Hematopoietic multipotent progenitor cell treated with erythropoietin and hydrocortisone succinate and interleukin-3 and kit ligand, for 8 days (in vitro differentiated cells): ENCODE results near the gene RBP3.

Experiments
- DNase-seq: peaks from one replicate; pipeline ENCODE4 v3.0.0-alpha.2; 2015

The RBP3 gene

DNA sequence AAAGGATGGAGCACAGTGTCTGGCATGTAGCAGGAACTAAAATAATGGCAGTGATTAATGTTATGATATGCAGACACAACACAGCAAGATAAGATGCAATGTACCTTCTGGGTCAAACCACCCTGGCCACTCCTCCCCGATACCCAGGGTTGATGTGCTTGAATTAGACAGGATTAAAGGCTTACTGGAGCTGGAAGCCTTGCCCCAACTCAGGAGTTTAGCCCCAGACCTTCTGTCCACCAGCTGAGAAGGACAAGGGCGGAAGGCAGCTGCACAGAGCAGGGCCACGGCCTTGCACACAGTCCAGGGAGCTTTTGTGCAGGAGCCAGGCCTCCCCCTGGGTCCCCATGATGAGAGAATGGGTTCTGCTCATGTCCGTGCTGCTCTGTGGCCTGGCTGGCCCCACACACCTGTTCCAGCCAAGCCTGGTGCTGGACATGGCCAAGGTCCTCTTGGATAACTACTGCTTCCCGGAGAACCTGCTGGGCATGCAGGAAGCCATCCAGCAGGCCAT lies at the start of gene RBP3:
Gene RBP3 (plus strand): TSS at position 226 of the 514 bp plus-strand sequence. CDS start 122 bp downstream, at position 348.
- DNase-seq, result no peak

DNA sequence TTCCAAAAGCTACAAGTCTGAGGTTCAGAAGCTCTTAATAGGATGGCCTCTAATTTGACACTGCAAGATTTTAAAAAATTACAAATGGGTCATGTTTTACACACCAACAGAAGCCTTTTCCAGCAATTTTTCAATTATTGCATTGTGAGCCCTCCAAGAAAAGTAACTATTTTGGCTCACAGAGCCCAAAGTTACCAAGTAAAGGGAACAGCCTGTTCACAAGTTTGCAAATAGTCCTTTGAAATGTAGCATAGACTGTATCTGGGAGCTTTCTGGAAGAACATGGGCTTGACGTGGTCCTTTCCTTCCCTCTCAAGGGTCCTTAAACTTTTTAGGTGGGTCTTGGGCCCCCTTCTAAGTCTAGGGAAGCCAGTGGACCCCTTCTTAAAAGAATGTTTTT lies 49.4 kb upstream of the RBP3 start:
- DNase-seq, result no peak

- DNase-seq, result no peak
These were observed 48.3 kb upstream of the RBP3 start, which contains the start of gene GDF10 for GRCh38 chr10:47299611-47300428. TSS of gene GDF10 (plus strand) at chr10:47300197. CDS start at chr10:47300652, 455 bp downstream.

- no peak for DNase-seq
These were observed 47.7 kb upstream of the RBP3 start for GRCh38 chr10:47300429-47300931.

- DNase-seq, result no peak
These were observed 46.3 kb upstream of the RBP3 start for GRCh38 chr10:47301833-47302232.

DNA sequence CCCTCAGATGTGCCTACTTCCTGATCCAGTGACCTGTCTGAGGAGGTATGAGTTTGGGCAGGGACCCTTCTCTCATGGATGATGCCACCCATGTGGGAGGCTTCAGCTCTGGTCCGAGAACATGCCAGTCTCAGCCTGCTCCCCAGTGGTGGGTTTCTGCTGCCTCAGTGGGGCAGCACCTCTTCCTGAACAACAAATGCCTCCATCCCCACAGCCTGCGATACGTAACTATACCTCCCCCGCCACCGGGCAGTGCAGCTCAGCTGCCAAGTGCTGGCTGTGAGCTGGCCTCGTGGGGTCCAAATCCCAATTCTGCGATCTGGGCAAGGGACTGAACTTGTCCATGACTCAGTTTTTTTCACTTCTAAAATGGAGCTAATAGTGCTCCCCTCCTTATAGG lies 45.1 kb upstream of the RBP3 start:
- no peak for DNase-seq

DNA sequence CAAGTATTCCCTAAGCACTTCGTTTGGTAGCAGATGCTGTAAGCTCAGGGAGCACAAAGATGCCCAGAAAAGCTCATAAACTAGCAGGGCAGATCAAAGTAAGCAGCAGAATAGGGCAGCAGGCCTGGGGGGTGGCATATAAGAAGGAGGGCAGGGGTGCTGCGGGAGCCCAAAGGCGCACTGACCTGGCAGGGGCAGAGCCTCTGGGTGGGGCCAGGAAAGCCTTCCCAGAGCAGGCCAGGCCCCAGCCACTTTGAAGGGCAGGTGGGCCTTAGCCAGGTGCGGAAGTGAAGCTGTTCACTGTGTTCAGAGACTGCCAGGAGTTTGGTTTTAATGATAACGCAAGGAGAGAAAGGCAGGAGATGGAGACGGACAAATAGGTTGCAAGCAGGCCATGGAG lies 44.3 kb upstream of the RBP3 start:
- no peak for DNase-seq

GRCh38 chr10:47305566-47305965 lies 42.6 kb upstream of the RBP3 start:
- DNase-seq, result no peak

DNA sequence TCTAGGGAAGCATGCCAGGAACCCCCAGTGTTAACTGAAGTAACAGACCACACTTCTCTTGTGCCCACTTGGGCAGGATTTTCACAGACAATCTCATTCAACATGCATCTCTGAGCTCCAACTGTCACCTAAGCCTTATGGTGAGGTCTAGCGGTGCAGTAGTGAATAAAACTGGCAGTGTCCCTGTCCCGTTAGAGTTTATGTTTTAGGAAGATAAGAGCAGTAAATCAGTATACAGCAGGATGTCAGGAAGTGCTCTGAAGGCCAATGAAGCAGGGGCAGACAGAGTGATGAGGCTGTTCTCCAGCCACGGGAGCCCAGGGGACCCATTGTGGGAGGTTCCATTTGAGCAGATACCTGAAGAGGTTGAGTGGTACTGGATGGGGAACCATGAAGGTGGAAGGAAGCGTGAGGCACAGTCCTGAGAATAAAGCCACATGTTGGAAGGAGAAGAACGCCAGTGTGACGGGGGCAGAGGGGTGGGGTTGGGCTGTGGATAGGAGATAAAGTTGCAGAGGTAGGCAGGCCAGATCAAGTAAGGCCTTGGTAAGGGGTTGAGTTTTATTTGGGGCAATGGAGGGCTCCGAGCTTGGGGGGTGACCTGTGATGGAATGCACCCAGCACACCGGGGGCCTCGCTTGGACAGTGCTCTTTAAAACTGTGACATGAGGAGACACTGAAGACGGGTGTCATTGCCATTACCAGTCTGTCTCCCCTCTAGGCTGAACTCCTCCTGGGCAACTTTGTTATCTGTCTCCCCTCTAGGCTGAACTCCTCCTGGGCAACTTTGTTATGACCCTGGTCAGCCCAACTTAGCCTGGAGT lies 41.6 kb upstream of the RBP3 start:
- peak; percentile 91 for DNase-seq

DNA sequence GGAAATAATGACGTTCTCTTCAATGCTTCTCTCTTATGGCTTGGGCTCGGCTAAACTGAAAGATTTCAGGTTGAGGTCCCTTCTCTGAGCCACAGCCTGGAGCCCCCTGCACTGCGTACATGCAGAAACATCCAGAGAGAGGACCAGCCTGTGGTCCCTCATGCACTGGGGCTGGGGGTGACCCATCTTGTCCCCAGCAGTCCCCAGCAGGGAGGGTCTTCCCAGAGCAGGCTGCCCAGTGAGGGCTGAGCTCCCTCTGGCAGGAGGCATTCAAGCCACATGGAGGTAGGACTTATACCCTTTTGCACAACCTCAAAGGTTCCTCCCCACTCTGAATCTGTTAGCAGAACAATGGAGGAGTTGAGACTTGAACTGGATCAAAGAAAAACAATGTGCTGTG lies 40.8 kb upstream of the RBP3 start:
- DNase-seq, result no peak

- DNase-seq, result no peak
These were observed 39.4 kb upstream of the RBP3 start for GRCh38 chr10:47308775-47309174.

DNA sequence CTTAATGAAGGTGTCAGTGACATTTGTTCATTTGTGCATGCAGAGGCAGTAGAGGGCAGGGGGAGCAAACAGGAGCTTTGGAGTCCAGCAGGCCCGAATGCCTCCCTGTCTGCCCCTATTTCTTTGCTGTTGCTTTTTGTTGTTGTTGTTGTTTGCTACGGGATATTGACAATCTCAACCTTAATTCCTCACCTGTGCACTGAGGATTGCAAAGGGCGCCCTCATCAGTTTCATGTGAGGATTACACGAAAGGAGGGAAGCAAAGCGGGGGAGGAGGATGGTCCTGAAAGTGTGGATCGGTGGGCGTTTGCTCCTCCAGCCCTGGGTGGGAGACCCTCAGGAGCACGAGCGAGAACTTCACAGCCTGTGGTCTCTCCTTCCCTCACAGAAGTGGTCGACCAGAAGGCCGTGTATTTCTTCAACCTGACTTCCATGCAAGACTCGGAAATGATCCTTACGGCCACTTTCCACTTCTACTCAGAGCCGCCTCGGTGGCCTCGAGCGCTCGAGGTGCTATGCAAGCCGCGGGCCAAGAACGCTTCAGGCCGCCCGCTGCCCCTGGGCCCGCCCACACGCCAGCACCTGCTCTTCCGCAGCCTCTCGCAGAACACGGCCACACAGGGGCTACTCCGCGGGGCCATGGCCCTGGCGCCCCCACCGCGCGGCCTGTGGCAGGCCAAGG lies 38.6 kb upstream of the RBP3 start:
- DNase-seq, result no peak

GRCh38 chr10:47310090-47310505 lies 38.1 kb upstream of the RBP3 start:
- no peak for DNase-seq

GRCh38 chr10:47311193-47311931 lies 36.8 kb upstream of the RBP3 start:
- DNase-seq, result peak; percentile 76

DNA sequence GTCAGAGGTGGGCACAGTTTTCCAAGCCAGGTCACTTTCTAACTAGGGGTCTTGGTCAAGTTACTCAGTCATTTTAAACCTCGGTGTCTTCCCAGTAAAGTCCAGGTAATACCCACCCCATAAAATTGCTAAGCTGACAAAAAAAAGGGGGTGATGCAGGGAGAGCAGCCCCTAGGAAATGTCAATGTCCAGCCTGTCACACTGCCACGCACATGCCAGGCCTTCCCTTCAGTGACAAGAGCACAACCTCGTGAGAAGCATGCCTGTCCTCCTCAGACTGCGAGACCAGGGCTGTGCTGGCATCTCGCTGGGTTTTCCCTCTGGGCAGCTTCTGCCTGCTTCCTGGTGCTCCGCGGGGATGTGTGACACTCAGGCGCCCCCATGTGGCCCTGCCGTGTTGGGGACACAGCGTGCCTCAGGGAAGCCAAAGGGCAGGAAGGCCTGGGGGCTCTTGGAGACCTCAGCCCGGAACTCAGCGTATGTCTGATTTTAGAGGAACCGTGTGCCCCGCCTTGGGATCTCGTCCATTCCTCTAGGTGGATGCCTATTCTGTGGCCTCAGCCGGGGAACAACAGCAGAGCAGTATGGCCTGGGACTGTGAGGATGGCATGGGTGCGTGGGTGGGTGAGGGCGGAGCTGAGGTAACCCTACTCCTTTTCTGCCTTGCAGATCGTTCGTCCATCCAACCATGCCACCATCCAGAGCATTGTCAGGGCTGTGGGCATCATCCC lies 36.1 kb upstream of the RBP3 start:
- DNase-seq, result peak; percentile 80

DNA sequence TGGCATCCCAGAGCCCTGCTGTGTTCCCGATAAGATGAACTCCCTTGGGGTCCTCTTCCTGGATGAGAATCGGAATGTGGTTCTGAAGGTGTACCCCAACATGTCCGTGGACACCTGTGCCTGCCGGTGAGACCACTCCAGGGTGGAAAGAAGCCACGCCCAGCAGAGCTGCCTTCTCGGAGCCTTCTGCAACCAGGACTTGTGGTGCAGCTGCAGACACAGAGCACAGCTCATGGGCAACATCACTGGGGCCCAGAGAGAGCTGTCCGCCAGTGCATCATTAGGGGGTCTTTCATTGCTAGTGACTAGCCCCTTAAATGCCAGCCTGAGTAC lies 35.5 kb upstream of the RBP3 start:
- DNase-seq, result no peak

- DNase-seq, result no peak
These were observed 33.7 kb upstream of the RBP3 start for GRCh38 chr10:47314416-47314970.

DNA sequence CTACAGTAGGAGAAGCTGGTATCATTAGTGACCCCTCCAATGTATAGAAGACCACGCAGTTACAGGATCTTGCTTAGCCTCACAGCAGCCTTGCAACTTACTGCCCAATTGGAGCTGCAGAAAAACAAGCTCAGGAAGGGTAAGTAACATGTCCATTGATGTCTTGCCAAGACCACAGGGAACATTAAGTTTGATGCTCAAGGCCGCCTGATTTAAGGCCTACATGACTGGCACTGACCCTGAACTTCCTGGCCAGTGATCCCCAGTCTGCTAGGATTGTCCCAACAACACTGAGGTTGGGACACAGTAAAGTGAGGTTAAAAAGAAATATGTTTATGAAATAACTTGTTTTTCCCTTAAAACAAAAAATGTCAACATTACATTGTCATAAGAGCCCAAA lies 32.7 kb upstream of the RBP3 start:
- DNase-seq, result no peak

- no peak for DNase-seq
These were observed 32.0 kb upstream of the RBP3 start for GRCh38 chr10:47316131-47316530.

- no peak for DNase-seq
These were observed 30.9 kb upstream of the RBP3 start for GRCh38 chr10:47317251-47317650.

DNA sequence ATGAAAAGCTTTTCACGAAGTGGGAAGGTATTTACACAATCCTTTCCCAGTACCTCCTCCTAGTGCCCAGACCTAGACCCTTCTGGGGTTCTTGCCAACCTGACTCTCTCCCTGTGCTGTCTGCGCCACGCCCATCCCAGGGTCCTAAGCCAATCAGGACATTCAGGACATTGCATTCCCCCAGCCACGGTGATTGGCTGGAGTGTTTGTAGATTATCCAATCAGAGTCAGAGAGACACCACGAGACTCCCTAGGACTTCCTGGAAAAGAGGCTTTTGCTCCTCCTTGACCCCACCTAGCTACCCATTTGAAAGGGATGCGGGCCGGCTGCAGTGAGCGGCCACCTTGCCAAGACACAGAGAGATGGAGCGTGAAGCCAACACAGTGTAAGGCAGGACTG lies 29.5 kb upstream of the RBP3 start:
- peak; percentile 10 for DNase-seq
